Activated CD8-positive, alpha-beta memory T cell treated with anti-CD3 and anti-CD28 coated beads, Interleukin-2, amount 50 U/mL, for 1 hour (primary cell): Measurements from ENCODE around the gene NUP93.

Experiments used
- DNase-seq: peaks from one replicate; pipeline ENCODE4 v3.0.0-alpha.2; 2020; ENCODE audit errors: extremely low read depth

NUP93 gene

DNA sequence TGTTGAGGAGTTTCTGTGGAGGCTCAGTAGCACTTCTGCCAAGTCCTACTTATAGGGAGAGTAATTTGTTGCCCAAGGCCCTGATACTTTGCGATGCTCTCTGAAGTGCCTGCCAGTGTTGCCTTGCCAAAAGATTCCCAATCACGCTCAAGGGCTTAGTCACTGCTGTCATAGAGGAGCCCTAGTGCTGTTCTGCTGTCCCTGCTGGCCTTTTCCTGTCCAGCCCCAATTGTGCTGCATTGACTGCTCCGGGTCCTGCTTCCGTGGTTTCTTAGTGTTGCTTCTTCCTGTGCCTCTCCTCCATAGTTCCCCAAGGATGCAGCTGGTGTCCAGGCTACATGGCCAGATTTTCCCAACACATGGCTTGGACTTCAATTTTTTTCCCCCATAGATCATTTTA lies 13.9 kb downstream of the NUP93 start:
- DNase-seq: no peak

DNA sequence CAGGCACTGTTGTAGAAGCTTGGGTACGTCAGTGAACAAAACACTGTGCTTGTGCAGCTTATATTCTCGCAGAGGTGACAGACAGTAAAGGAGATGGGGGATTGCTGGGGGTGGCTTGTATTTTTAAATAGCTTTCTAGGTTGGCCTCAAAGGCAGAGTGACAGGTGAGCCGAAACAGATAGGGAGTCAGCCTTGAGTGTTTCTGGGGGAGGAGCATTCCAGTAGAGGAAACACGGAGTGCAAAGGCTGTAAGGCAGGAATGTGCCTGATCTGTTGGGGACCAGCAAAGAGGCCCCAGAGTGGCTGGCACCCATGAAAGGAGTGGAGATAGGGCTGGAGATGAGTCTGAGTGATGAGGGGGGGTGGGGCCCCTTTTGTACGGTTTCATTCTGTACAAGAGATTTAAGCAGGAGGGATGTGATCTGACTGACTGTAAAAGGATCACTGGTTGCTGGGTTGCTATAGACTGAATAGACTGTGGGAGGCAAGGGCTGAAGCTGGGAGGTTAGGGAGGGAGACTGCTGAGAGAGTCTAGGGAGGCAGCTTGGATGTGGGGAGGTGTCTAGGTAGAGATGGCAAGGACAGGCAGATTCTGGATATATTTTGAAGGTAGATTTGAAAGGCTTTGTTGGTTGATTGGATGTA lies 15.2 kb downstream of the NUP93 start:
- no peak for DNase-seq

DNA sequence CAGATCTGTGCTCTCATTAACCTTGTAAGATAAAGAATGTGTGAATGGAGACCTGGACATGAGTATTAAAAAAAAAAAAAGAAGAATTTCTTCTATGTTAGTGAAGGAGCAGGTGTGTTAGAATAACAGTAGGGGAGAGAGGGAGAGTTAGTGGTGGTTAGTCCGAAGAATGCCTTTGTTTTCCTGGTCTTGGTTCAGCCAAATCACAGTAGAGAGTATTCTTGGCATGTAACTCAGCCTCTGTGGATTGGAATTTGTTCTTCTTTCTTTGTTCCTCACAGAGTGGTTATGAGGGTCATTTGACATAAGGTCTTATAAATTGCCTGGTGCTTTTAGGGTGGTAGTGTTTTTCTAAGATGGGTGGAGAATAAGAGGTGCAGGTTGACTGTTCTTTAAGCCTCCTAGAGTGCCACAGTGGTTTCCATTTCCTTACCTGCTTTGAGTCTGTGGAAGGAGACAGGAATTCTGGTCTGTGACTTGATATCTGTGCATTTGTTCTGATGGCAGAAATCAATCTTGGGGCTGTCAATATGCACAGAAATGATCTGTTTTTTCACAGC lies 17.6 kb downstream of the NUP93 start:
- no peak for DNase-seq

DNA sequence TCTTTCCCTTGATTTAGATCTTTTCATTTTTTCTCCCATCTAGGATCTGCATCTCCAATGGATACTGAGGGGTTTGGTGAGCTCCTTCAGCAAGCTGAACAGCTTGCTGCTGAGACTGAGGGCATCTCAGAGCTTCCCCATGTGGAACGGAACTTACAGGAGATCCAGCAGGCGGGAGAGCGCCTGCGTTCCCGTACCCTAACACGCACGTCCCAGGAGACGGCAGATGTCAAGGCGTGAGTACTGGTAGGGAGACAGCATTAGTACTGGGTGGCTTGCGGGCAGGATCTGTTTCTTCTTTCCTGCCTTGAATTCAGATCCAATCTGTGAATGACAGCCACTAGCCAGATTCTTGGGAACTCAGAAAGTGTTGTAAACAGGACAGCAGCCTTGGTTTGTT lies 18.3 kb downstream of the NUP93 start:
- DNase-seq: no peak

DNA sequence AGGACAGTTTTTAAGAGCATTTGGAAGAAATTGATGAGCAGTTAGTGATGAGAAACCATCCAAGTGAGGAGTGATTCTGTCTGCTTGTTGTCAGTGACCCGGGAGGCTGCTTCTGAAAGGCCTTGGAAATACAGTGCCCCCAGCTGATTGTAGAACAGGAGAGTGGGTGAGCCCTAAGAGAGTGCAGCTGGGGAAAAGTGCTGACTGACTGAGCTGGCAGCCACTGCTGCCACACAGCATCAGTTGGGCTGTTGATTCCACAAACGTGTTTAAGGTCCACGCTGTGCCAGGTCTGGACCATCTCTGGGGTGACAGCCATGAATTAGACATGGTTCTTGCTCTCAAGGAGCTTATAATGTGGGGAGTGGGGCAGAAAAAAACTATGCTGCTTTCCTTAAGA lies 18.9 kb downstream of the NUP93 start:
- no peak for DNase-seq

DNA sequence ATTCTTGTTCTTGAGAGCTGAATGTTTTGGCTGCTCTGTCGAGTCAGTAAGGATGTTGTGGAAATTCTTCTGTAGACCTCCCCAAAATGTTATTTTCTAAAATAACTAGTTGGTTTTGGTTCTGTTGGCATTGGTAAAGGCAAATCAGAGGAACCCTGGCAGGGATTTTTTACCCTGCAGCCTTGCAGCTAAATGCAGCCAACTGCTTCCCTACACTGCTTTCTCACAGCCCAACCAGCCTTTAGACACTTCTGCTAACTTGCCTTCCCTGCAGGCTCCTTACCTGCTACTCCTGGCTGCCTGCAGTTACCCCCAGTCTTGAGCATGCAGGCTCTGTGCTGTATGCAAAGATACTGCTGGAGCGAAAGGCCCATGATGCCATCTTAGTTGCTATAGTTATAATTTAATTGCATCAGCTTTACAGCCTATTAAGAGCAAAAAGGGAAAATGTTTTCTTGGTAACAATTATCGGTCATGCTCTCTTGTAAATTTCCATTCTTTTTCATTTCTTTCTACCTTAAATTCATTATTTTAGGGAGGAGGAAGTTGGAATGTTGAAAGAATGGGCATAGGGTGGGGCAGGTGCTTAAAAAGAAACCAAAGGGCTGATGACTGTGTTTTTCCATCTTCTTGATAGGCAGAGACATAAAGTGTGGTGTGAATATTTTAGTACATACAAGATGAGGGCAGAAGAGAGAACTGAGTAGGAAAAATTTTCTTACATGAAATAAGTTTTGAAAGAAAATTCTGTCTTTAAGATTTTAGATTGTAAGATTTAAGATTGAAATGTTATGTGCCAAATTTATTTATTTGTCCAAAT lies 20.0 kb downstream of the NUP93 start:
- no peak for DNase-seq

DNA sequence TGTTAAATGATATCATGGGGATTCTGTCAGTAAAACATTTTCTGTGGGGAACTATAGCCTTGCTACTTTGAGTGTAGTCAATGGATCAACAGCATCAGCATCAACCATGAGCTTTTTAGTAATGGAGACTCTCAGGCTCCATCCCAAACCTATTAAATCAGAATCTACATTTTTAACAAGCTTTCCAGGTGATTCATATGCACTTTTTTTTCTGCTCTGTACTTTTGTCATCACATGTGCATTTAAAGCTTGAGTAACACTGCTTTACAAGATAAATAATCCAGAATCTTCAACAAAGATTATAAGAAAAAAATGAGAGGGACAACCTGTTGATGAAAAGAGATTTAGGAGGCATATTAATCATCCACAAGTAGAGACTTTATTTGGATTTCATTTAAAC lies 23.5 kb downstream of the NUP93 start:
- no peak for DNase-seq

DNA sequence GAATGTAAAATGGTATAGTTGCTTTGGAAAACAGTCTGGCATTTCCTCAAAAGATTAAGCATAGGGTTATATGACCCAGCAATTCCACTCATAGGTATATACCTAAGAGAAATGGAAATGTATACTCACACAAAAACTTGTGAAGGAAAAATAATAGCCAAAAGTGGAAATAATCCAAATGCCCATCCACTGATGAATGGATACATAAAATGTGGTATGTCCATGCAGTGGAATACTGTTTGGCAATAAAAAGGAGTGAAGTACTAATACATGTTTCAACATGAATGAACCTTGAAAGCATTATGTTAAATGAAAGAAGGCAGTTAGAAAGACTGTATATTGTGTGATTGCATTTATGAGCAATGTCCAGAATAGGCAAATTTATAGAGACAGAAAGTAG lies 25.1 kb downstream of the NUP93 start:
- DNase-seq: no peak

DNA sequence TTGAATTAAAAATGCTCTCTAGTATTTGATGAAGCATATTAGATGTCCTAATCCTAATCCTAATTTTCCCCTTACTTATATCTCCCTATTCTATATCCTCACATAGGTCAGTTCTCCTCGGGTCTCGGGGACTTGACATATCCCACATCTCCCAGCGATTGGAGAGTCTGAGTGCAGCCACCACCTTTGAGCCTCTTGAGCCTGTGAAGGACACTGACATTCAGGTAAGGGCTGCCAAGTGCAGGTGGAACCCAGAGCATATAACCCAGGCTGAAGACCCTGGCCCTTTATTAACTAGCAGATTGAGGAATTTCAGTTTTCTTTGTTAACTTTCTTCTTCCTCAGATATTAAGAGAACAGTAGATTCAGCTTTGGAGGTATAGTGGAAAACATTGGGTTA lies 28.5 kb downstream of the NUP93 start:
- DNase-seq: no peak

DNA sequence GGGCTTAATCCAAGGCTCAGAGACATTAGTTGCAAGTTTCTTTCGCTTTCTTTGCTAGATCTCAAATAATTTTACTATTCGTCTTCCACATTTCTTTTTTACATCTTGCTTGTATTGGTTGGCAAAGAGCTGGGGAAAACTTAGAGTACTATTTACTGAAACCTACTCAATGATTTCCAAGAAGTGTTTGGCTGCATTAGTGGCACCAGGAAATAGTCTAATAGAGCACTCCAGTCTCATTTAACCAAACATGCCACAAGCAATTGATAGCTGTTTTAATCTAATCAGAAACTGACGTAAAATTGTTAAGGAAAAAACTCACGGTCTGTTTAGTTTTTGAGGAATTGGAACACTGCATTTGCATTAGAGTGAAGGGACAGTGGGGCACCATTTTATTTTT lies 29.0 kb downstream of the NUP93 start:
- DNase-seq: no peak

DNA sequence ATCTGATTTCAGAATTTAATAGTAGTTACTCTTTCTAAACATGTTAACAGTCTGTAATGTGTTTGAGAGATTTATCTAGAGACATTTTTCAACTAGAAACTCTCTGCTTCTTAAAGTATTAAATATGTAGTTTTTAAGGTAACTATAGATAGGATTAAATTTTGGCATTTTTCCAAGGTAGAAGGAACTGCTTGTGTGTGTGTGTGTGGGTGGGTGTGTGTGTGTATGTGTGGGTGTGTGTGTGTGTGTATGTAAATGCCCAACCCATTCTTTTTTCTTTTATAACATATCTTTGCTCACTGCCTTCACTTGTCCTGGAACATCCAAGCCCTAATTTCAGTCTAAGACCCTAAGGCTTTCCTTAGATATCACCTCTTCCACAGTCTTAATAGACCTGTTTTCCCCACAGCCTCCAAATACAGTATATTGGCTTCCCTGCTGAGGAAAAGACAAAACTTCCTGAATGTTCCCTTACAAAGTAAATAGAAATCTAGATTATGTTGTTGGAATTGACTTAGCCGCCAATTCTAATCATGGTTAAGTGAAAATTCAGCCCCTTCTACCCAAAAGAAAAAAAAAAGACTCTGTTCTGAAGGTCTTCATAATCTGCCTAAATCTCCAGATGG lies 33.5 kb downstream of the NUP93 start:
- DNase-seq: no peak

DNA sequence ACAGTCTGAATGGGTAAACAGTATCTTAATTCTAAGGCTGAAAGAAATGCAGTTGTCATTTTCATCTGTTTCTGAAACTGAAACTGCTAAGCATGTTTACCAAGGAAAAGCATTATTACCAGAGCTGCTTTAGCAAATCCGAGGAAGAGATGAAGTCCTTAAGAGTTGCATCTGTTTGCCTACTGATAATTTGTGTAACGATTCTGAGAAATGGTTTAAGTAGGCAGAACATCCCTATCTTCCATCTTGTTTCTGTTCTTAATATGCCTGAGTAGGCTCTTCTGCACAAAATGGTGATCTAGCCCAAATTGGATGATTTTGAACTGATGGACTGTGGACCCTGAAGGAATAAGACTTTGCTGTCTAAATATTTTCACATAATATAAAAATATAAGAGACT lies 34.9 kb downstream of the NUP93 start:
- DNase-seq: no peak

DNA sequence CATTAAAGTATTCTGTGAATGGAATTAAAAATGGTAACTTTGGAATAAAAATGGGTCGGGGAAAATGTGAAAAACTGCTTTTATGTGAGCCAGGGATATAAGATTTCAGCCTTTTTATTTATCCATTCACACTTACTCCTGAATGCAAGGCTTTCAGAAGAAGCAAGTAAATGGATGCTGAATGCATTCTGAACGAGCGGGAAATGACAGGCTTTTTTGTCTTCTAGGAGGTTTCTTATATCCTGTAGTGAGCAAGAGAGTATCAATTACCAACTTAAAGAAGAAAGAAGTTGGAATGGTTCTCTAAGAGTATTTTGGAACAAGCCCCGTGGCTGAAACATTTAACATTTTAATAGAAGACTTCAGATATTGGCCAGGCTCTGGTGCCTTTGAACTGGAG lies 36.0 kb downstream of the NUP93 start:
- no peak for DNase-seq

DNA sequence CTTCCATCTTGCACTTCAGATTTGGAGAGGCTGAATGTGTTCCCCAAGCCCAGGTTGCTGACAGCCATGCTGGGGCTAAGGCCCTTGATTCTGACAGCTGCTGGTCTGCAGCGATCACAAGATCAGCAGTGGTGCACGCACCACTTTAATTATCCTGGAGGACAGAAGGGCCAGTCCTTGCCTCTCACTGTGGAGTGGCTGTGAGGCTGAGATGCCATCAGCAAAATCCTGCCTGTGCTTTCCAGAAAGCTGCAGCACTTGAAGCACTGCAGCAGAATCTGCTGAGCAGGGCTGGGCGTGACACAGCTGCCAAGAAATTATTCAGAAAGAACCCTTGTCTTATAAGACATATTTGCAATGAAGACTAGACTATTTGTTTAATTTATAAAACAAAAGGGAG lies 37.1 kb downstream of the NUP93 start:
- no peak for DNase-seq

DNA sequence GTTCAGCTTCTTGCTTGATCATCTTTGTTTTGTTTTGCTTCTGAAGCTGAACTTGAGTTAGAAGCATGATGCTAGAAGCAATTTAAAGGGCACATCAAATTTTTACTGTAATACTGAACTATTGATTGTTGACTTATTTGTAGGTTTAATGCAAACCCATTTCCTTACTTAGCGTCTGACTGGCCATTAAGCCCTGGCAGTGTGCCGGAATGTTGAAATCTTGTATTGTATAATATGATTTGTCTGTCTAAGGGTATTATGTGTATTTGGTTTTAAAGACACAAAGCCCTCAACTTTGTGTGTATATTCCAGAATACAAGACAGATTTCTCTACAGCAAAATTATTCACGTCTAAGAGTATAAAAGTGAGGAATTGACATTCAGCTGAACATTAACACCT lies 39.7 kb downstream of the NUP93 start:
- no peak for DNase-seq

DNA sequence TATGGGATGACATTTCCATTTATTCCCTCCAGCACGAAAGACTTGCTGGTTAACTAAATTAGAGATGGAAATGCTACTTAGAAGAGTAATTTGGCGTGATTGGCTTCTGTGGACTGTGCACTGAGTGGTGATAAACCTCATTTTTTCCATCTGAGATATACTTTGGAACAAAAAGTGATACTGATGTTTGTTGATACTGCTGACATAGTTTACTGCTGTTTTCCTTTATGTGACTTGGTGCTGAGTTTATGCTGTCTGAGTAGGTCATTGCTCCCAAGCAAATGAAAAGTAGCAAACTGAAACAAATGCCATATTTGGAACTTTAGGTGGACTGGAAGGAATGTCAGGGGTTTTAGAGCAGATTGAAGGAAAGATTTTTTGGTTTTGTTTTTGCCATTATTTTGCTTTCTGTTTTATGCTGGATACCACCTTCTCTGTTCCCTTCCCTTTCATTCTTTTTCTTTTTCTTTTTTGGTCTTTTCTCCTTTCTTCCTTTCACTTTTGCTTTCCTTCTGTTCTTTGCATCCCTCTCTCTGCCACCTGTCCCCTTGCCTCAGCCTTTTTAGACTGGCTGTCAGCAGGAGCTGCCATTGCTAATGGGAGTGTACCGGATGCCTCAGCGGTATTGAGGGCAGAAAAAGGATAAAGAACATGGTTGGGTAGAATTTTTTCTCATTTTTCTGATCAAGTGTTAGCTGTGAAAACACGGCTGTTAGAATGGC lies 41.8 kb downstream of the NUP93 start:
- no peak for DNase-seq

DNA sequence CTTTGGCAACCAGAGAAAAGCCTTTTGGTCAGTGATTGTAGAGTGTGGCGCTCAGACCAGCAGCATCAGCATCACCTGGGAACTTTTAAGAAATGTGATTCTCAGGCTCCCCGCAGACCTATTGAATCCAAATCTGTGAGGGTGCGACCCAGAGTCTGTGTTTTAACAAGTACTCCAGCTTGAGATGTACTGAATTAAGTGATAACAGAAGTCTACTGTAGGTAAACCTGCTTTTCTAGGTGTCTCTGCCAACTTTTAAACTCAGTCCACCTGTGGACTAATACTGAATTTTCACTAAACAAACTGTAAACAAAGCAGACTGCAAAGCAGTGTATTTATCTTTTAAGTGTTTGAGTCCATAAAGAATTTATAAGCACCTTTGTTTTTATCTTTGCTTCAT lies 43.6 kb downstream of the NUP93 start:
- no peak for DNase-seq

DNA sequence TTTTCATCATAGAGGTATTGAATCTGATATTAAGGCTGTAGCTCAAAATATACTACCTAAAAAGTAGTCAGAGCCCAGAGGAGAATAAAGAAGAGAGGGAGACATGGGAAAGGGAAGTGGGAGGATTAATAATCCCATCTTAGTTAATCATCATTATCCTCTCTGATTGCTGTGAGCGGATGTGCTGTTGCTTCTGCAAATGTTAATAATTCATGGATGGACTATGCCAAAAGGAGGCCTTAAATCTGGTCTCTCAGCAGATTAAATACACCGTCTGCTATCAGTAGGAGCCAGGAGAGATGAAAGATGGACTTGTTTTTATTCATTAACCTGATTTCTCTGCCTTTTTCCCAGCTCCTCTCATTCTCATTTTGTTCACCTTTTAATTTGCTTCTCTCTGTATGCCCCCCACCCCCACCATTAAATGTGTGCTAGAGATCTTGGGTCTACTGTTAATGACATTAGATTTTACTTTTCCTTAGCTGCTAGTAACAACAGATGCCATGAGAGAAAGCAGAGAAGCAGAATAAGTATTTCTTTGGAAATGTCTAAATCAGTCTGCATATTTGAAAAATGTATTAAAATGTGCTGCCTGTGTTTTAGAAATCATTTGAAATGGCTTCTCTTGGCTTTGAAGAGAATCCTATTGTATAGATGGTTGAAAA lies 44.2 kb downstream of the NUP93 start:
- DNase-seq: no peak

DNA sequence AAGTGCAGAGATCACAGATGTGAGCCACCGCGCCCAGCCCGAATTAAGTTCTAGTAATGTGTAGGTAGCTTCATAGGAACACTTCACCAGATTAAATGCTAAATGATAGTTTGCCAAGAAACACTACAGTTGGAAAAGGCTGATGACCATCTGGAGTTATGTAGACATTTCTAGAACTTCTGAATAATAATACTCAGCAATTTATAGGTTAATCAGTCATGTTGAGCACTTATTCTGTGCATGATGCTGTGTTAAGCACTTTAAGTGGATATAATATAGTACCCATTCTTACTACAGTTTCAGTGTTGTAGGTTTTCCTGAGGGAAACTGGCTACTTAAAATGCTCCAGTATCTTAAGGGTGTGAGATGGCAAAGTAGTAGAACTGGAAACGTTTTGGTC lies 45.2 kb downstream of the NUP93 start:
- no peak for DNase-seq

DNA sequence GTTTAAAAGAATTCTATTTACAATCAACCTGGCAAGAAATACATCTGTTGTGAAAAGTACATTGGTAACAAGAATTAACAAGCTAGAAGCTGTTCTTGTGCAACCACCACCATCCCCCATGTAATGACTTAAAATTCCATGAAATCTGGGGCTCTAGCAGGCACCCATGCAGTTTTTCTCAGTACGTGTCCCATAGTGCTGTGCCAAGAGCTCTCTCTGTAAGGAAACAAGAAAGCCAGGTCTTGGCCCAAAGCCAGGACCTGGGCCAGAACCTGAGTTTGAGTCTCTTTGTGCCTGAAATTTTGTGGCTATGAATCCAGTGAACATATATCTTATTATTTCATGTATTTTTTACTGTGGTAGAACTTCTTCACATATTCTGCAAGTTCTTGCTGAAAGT lies 46.6 kb downstream of the NUP93 start:
- DNase-seq: no peak

DNA sequence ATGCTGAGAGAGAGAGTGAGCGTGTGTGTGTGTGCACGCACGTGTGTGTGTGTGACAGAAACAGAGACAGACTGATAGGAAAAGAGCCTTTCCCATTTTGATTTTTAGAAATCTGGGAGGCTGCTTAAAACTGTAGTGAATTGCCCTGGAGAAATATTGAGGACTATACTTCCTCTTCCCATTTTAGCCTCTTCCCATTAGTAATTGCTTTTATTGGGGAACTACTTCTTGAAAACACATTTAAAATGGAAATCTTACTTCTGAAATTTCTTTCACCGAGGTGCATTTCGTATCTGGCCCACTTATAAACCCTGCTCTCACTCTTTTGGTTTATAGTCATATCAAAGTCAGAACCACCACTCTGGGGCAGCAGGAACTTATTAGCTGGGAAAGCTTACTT lies 47.1 kb downstream of the NUP93 start:
- no peak for DNase-seq

DNA sequence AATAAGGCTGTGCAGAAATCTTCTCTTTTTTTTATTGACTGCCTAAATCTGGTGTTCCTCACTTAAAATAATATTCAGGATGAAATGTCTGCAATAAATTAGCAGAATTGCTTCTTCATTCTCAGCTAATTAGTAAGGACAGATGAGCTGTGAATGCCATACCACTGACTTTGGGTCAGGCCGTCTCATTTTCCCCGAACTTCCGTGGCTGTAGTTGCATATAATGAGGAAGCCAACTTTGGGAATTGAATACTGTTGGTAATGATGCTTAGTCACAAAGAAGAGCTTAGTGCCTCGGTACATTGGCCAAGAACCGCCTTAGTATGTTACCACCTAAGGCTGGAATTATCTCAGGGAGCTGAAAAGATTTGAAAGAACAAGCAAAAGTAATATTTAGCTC lies 47.6 kb downstream of the NUP93 start:
- no peak for DNase-seq
